DLD1 (cell line): ENCODE data around the gene LRIG3.
"Not testable (repeated sequence)": the region's sequence is repeated elsewhere in the genome, so short reads cannot be mapped to it uniquely, and the experiment has no call there.

Experiments used
- in situ Hi-C: cut with HindIII; loops from 2 replicates; pipeline ENCODE4 v1.10.0; 2017; ENCODE audit warnings: low sequenced_read_pairs

The LRIG3 gene

DNA sequence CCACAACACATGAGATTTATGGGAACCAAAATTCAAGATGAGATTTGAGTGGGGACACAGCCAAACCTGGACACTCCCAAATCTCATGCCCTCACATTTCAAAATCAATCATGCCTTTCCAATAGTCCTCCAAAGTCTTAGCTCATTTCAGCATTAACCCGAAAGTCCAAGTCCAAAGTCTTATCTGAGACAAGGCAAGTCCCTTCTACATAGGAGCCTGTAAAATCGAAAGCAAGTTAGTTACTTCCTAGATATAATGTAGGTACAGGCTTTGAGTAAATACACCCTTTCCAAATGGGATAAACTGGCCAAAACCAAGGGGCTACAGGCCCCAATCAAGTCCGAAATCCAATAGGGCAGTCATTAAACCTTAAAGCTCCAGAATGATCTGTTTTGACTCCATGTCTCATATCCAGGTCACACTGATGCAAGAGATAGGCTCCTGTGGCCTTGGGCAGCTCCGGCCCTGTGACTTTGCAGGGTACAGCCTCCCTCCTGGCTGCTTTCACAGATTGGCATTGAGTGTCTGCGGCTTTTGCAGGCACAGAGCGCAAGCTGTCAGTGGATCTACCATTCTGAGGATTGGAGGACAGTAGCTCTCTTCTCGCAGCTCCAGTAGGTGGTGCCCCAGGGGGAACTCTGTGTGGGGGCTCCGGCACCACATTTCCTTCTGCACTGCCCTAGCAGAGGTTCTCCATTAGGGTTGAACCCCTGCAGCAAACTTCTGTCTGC lies 60.1 kb downstream of the LRIG3 start:
- in situ Hi-C loops, result no loop called here

DNA sequence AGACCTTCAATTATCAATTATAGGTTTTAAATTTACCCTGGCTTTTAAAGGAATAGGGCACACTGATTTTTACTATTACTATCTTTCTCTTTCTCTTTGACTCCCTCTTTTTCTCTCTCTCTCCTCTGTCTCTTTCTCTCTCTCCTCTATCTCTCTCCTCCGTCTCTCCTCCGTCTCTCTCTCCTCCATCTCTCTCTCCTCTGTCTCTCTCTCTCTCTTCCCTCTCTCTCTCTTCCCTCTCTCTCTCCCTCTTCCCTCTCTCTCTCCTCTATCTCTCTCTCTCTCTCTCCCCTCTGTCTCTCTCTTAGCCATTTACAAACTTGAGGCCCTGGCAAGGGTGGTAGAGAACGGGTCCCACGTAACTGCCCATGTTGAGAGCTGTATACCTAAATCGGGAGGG lies 62.3 kb downstream of the LRIG3 start:
- in situ Hi-C loops, result no loop called here

DNA sequence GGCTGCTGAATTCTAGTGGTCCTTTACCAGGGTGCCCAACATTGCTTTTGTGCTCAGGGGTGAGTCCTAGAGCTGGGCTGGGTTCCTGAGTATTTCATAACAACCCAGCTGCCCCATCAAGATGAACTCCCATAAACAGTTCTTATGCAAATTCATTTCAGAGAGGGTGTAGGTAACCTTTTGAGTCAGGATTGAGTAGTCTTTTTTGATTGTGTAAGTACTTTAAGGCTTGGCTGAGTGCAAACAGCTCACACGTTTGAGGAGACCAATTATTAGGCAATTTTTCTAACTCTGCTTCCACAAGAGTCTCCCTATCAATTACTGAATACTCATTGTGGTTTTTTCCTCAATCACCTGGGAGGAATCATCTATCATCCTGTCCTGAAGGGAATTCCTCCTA lies 63.1 kb downstream of the LRIG3 start:
- in situ Hi-C loops, result not testable (repeated sequence)

DNA sequence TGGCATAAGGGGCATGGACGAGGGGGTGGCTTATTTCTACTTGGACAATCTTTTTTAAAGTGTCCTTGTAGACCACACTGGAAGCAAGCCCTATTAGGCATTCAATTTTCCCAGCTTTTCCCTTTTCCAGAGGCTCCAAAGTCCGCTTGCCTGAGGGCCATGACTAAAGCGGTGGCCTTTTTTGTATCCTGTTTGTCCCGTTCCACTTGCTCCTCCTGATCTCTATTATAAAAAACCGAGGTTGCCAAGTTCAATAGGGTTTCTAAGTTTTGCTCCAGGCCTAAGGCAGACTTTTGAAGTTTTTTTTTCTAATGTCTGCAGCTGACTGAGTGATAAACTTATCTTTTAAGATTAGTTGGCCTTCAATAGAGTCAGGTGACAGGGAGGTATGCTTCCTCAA lies 64.7 kb downstream of the LRIG3 start:
- in situ Hi-C loops, result not testable (repeated sequence)

DNA sequence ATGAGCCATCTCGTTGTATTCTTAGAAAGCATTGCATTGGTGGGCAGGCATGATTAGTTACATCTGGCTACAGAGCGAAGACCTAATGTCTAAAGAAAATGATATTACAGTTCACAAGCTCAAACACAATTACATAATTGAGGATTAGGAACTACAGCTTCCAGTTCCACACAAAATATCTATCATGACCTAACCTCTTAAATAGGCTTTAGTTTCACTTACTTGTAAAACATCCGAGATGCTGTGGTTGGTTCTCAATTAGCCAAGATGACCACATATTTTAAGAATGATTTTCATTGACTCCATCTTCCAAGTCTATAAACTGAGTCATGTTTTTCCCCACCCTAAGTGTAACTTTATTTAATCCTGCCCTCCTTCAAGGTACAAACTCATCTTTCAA lies 69.5 kb downstream of the LRIG3 start:
- in situ Hi-C loops, result no loop called here

DNA sequence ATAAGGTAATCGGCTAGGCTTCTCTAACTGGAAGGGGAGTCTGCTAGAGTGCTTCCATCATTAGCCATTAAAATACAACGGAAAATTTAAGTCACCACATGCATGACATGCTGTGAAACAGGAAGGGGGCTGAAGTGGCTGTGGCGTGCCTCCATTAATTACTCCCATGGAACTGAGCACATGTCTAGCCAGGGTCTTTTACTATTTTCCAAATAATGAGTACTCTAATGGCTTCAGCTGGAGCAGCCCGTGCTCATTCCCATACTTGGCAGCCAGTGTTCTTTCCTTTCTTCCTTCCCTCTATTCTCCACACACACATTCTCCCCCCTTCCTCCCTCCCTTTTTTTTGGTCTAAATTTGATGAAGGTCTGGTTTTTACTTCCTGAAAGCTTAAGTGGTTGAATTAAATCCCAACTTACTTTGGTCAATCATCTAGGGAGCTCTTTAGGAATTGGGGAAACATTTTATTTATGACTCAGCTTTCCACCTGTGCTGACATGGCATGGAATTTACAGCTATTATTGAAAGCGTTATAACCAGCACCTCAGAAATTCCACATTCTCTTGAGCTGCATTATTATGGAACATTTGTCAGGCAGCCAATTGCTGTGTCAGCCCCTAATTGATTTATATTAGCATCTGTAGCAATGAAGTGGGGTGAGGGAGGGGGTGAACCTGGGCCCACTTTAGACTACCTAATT lies 72.3 kb downstream of the LRIG3 start:
- in situ Hi-C loops, result no loop called here

DNA sequence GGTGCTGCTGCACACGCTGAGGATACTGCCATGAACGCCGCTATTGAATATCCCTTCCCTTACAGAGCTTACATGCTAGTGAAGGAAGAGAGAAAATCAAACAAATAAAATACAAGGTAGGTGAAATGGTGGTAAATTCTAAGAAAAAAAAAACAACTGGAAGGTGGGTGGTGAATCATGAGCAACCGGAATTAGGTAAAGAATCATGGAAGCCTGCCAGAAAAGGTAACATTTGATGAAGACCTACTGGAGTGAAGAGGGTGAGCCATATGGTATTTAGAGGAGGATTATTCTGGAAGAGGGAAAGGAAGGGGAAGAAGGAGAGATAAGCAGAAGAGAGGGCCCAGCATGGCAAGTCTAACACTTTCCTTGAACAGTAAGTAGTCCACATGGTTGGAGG lies 76.1 kb downstream of the LRIG3 start:
- in situ Hi-C loops, result no loop called here

DNA sequence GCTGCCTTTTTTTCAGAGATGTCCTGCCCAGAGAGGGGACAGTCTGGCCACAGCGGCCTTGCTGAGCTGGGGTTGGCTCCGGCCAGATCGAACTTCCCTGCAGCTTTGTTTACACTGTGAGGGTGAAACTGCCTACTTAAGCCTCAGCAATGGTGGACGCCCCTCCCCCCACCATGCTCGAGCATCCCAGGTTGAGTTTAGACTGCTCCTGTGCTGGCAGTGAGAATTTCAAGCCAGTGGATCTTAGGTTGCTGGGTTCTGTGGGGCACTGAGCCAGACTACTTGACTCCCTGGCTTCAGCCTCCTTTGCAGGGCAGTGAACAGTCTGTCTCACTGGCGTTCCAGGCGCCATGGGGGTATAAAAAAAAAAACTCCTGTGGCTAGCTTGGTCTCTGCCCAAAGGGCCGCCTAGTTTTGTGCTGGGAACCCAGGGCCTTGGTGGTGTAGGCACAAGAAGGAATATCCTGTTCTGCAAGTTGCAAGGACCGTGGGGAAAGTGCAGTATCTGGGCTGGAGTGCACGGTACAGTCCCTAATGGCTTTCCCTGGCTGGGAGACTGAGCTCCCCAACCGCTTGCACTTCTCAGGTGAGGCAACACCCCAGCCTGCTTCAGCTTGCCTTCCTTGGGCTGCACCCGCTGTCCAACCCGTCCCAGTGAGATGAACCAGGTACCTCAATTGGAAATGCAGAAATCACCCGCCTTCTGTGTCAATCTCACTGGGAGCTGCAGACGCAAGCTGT lies 79.1 kb downstream of the LRIG3 start:
- in situ Hi-C loops, result no loop called here

DNA sequence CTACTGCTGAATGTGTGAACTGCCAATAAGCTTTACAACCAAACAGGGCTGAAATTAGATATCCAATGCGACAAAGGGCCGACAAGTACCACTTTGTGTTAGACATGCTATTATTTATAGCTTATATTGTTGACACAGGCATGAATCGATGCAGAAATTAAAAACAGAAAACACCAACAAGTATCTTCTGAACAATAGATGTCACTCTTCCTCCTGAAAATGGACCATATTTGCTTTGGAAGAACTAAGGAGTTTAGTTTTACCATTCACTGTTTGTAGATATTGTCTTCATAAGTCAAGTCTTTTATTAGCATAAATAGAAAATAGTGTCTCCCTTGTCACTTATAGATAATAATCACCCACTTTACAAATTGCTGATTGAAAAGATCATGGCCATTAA lies 86.5 kb downstream of the LRIG3 start:
- in situ Hi-C loops, result no loop called here

DNA sequence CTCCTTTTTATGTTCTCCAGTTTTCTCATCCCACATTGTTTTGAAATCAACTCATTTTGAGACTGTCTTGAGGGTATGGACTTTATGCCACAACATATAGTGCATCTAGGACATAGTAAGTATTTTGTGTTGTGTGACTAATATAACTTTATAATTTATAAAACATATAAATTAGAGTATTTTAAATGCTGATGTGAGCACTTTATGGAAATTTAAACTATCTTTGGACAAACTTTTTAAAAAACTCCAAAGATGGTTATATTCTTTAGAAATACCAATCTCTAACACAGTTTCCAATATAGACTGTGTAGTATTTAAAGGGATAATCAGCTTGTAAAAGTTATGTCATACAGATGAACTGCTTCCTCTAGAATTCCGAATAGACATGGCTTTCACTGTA lies 87.4 kb downstream of the LRIG3 start:
- in situ Hi-C loops, result no loop called here
